ENCODE data around the gene FAM241B.

Gene FAM241B

DNA sequence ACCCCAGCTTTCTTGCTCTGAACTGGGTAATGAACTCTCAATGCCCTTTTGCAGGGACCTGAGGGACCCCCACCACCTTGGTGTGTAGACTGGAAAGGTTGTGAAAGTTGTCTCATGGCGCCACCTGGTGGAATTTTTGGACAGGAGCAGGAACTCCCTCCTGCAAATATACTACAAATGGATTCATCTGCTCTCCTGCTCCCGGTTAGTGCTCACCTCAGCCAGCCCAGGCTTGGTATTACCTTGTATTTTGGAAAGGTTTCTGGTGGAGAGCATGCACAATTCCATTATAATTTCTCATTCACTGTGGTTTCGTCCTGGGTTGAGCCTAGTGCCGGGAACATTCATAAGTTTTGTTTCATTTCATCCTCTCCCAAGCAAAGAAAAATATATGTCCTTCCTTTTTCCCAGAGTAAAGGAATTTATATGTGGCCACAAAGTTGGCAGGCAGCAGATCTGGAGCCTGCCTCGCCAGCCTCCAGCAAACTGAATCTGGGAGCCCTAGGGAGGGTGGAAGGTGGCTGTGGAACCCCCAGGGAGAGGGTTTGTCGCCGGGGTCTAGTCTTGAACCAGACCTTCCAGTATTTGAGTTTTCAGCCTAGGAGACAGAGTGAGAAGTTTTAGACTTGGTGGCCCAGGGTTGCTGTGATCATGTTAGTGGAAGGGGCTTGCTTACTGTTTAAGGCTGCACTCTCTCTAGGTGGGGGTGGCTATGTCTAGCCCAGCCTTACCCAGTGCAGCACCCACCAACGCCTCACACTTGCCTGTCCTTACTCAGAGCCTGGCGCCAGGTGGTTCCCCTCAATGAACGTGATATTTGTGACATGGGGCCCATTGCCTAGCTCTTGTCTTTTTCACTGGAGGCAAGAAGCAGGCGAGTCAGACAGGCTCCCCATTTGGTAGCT, 9.5 kb downstream of the FAM241B start:
- H3K4me1 ChIP-seq (ENCODE audit: insufficient read depth, low read length): no peaks in the 10 kb centered on the region
- no peaks in the 10 kb centered on the region for H3K9me3 ChIP-seq (ENCODE audit: control insufficient read depth, insufficient read depth, low read length)
- H3K9ac ChIP-seq (ENCODE audit: low read depth, low read length): no peak overlapping the region
- H3K36me3 ChIP-seq (ENCODE audit: insufficient read depth, low read length): no peaks in the 10 kb centered on the region

DNA sequence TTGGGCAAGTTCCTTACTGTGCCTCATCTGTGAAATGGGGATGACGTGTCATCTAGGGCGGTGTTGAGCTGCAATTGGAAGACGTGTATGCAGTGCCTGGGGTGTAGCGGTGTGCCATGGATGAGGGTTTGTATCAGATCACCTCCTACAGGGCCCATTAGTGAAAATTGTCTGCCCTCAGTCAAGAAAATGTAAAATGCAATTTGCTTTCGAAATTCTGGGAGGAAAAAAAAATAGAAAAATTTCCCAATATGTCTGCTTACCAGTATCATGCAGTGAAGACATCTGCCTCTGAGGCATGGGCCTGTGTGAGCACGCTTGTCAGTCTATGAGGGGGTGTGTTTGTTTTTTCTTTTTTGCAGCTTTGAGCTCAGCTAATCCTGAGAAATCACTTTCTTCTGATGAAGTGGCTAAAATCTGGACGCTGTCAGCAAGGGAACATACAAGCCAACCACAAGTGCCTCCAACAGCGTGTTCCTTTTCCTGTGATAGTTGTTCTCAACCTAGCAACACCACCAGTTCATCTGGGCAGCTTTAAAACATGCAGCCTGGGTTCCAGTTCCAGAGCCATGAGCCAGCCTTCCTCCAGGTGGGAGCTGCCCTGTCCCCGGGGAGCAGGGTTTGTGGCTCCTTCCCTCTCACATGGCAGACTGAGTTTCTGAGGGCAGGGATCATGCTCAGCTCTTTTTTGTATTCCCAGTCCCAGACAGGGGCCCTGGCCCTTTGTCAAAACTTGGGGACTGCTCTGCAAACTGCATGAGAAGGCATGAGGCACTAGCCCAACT, 10.3 kb downstream of the FAM241B start:
- Histone ChIP-seq H3K4me1 (ENCODE audit: insufficient read depth, low read length) (0 out of 2 replicates have a peak, but pooled peaks cover under 1% of the 10 kb centered on the region), H3K9me3 (ENCODE audit: control insufficient read depth, insufficient read depth, low read length) (no peaks in the 10 kb centered on the region), H3K9ac (ENCODE audit: low read depth, low read length) (no peak overlapping the region), H3K36me3 (ENCODE audit: insufficient read depth, low read length) (no peaks in the 10 kb centered on the region)

GRCh38 chr10:69641261-69641980, 11.4 kb downstream of the FAM241B start:
- Histone ChIP-seq H3K4me1 (ENCODE audit: insufficient read depth, low read length) (peaks cover 8% of the 10 kb centered on the region), H3K9ac (ENCODE audit: low read depth, low read length) (no peak overlapping the region), H3K9me3 (ENCODE audit: control insufficient read depth, insufficient read depth, low read length) (no peaks in the 10 kb centered on the region), H3K36me3 (ENCODE audit: insufficient read depth, low read length) (no peaks in the 10 kb centered on the region)

- Histone ChIP-seq H3K9ac (ENCODE audit: low read depth, low read length) (no peak overlapping the region), H3K36me3 (ENCODE audit: insufficient read depth, low read length) (no peaks in the 10 kb centered on the region), H3K9me3 (ENCODE audit: control insufficient read depth, insufficient read depth, low read length) (no peaks in the 10 kb centered on the region), H3K4me1 (ENCODE audit: insufficient read depth, low read length) (peaks cover 12% of the 10 kb centered on the region)
Measured at GRCh38 chr10:69642747-69643146, 12.7 kb downstream of the FAM241B start.

DNA sequence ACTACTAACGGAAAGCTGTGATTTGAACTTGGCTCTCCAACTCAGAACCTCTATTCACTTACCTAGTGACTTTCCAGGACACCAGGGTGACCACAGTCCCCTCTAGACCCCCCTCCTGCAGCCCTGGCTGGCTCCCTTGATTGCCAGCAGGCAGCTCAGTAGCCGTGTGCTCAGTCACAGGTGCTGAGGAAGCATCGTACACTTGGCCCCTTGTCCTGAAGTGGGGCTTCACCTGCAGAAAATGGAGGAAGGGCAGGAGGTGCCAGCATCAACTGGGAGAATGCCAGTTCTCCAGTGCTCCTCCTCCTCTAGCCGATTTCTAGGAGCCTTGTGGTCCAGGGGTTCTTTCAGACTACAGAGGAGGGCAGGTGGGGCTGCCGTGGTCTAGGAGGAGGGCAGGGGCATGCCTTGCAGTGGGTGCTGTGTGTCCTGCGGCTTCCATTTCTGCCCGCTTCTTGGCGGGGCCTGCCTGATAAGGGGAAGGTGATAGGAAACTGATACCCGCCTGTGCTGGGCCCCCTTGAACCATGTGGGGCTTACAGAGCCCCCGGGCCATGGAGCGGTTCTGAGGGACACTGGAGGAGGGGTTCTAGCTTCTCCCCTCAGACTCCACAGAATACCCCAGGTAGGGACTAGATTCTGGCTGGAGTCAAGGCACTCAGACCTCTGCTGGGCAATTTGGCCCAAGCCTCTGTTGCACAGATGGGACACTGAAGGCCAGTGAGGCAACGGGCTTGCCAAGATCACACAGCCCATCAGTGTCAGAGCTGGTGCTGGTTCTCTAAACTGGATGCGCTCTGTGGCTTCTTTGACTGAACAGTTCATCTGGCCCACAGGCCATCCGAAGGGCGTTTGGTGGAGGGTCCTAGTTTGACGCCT, 14.0 kb downstream of the FAM241B start:
- peaks cover 12% of the 10 kb centered on the region for H3K4me1 ChIP-seq (ENCODE audit: insufficient read depth, low read length)
- no peaks in the 10 kb centered on the region for H3K36me3 ChIP-seq (ENCODE audit: insufficient read depth, low read length)
- no peaks in the 10 kb centered on the region for H3K9me3 ChIP-seq (ENCODE audit: control insufficient read depth, insufficient read depth, low read length)
- no peak overlapping the region for H3K9ac ChIP-seq (ENCODE audit: low read depth, low read length)

- H3K36me3 ChIP-seq (ENCODE audit: insufficient read depth, low read length): no peaks in the 10 kb centered on the region
- peaks cover 12% of the 10 kb centered on the region for H3K4me1 ChIP-seq (ENCODE audit: insufficient read depth, low read length)
- H3K9ac ChIP-seq (ENCODE audit: low read depth, low read length): no peak overlapping the region
- H3K9me3 ChIP-seq (ENCODE audit: control insufficient read depth, insufficient read depth, low read length): no peaks in the 10 kb centered on the region
Measured at GRCh38 chr10:69644658-69645295, 14.7 kb downstream of the FAM241B start.

DNA sequence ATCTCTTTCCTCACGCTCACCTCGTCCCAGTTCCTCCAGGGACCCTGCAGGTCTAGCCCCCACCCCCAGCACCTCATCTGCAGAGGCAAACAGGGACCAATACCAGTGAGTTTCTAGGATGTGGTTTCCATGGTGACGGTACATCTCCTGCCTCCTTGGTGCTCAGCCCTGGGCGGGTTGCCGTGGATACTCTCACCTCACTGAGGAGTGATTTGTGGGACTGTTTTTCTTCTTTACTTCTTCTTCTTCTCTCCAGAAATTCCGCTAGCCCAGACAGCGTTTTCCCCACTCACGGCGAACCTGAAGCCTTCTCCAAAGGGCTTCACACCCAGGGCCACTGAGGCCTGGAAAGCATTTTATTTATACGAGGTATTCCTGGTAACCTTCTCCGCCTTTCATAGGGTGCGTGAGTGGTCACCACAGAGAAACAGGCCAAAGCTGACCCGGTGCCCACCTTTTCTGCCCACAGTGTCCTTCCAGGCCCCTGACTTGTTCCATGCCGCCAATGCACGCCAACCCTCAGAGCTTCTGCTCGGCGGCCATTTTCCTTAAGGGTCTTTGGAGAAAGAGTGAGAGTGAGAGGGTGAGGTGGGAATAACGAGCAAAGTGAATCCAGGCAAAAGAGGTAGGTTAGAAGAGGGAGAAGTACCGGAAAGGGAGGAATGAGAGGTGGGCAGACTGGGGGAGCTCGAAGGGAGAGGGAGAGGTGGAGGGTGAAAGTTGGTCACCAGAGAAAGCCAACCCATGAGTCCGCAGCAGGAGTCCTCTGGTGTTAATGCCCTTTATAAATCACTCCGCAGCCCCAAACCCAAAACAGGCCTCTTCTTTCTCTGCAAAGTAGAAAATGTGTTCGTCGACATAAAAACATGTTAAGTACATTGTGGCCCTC, 15.5 kb downstream of the FAM241B start:
- no peaks in the 10 kb centered on the region for H3K9me3 ChIP-seq (ENCODE audit: control insufficient read depth, insufficient read depth, low read length)
- peaks cover 12% of the 10 kb centered on the region for H3K4me1 ChIP-seq (ENCODE audit: insufficient read depth, low read length)
- no peaks in the 10 kb centered on the region for H3K36me3 ChIP-seq (ENCODE audit: insufficient read depth, low read length)
- H3K9ac ChIP-seq (ENCODE audit: low read depth, low read length): no peak overlapping the region

GRCh38 chr10:69646185-69647060, 16.4 kb downstream of the FAM241B start:
- Histone ChIP-seq H3K36me3 (ENCODE audit: insufficient read depth, low read length) (no peaks in the 10 kb centered on the region), H3K4me1 (ENCODE audit: insufficient read depth, low read length) (peaks cover 12% of the 10 kb centered on the region), H3K9me3 (ENCODE audit: control insufficient read depth, insufficient read depth, low read length) (no peaks in the 10 kb centered on the region), H3K9ac (ENCODE audit: low read depth, low read length) (no peak overlapping the region)

- no peaks in the 10 kb centered on the region for H3K9me3 ChIP-seq (ENCODE audit: control insufficient read depth, insufficient read depth, low read length)
- peaks cover 12% of the 10 kb centered on the region for H3K4me1 ChIP-seq (ENCODE audit: insufficient read depth, low read length)
Measured at GRCh38 chr10:69647126-69647525, 17.1 kb downstream of the FAM241B start.

GRCh38 chr10:69647819-69648218, 17.8 kb downstream of the FAM241B start:
- H3K9ac ChIP-seq (ENCODE audit: low read depth, low read length): no peak overlapping the region
- H3K9me3 ChIP-seq (ENCODE audit: control insufficient read depth, insufficient read depth, low read length): no peaks in the 10 kb centered on the region
- H3K36me3 ChIP-seq (ENCODE audit: insufficient read depth, low read length): no peaks in the 10 kb centered on the region
- peaks cover 12% of the 10 kb centered on the region for H3K4me1 ChIP-seq (ENCODE audit: insufficient read depth, low read length)

More at GRCh38 chr10:69647126-69647525, 17.1 kb downstream of the FAM241B start:
- Histone ChIP-seq H3K9ac (ENCODE audit: low read depth, low read length) (no peak overlapping the region), H3K36me3 (ENCODE audit: insufficient read depth, low read length) (no peaks in the 10 kb centered on the region)

DNA sequence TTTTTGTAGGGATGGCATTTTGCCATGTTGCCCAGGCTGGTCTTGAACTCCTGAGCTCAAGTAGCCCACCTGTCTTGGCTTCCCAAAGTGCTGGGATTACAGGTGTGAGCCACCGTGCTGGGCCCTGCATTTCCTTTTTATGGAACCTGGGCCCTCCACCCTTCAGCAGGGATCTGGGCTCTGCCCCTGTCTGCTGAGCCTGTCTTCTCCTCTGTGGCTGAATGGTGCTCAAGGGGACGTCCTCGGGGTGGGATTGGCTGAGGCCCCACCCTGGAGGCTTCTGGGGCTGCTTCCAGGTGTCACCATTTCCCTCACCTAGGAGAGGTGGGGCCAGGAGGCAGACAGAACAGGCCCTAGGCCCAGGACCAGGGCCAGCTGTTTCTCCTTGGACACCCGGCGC, 18.4 kb downstream of the FAM241B start:
- no peaks in the 10 kb centered on the region for H3K9me3 ChIP-seq (ENCODE audit: control insufficient read depth, insufficient read depth, low read length)
- no peaks in the 10 kb centered on the region for H3K36me3 ChIP-seq (ENCODE audit: insufficient read depth, low read length)
- H3K9ac ChIP-seq (ENCODE audit: low read depth, low read length): no peak overlapping the region
- H3K4me1 ChIP-seq (ENCODE audit: insufficient read depth, low read length): peaks cover 12% of the 10 kb centered on the region

All from ES-I3 (cell line).